ENCODE results near the gene CDH22.

The CDH22 gene

DNA sequence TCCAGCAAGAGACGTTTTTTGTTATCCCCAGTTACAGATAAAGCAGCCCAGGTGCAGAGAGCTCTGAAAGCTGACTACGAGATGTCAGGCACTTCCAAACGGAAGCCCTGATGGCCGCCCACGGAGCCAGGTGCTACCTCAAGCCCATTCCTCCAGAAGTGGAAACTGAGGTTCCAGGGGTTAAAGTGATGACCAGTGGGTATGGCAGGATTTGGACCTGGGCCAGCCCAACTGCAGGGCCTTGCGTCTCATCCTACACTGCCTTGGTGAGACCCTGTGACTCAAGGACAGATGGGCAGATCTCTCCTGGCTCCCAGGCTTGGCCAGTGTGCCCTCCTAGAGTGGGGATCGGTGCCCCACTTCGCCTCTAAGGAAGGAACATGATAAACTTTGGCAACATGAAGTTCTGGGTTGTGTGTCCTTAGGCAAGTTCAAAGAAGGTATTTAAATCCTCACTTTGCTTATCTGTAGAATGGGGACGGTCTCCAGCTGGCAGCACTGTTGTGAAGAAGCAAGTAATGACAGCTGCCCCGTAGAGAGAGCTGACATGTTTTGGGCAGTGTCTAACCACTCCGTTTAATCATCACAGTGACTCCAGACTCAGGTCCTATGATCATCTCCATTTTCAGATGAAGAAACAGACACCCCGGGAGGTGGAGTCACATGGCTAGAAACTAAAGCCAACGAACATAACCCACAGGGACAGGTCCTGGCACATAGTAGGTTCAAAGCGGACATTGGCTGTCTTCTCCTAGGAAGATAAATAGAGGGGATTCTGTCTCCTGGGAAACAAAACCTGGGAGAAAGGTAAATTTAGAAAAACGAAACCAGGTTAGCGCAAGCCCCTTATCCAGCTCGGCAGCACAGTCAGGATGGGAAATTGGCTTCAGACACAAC lies 34.4 kb upstream of the CDH22 start:
- DNase-seq = no peak

DNA sequence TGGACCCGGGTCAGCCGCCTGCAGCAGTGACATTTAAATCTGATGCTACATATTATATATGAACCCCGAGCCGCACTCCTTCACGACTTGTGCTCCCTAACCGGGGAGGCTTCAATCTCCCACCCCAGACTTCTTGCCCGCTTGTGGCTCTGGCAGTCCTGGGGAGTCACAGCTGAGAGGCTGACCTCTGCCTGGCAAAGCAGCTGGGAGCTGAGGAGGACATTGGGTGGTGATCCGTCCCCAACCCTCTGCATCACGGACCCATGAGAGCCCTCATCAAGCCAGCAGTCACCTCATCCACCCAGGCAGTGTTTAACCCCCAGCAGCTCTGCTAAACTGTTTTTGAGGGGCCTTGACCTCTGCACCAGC lies 33.7 kb upstream of the CDH22 start:
- DNase-seq = no peak

DNA sequence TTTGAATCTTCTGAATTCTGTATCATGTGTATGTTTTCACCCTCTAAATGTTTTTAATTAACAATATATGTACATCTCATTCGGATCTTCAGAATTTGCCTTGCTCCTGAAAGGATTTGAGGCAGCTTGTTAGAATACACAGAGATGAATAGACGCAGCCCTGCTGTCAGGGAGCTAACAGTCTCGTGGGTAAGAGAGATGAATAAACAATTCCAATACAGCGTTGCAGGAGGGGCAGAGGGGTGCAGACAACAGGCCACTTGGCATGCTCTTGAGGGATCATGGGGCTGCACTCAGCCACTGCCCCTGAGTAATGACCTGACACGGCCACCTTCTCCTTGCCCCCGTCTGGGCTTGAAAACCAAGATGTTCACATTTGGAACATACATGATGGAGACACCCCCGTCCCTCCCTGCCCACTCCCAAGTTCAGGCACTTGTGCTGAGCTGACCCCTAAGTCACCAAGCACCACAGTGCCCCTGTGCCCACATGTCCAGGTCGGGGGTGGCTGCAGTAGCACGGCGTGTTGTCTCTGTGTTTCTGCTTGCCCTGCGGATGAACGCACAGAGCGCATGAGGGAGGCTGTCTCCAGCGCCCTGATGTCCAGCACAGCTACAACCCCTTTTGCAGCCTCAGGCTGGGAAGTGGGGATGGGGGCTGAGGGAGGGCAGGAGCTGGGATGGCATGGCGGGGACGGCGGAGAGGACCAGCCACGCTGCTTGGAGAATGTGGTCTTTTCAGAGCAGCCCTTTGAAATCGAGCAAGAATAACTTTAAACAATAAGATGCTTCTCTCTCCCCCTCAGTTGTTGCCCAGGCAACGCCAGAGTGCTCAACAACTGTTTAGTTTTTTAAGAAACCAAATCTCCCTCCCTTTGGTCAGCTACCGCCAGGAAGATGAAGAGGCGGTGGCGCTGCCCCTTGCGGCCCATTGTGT lies 33.0 kb upstream of the CDH22 start:
- DNase-seq = no peak

DNA sequence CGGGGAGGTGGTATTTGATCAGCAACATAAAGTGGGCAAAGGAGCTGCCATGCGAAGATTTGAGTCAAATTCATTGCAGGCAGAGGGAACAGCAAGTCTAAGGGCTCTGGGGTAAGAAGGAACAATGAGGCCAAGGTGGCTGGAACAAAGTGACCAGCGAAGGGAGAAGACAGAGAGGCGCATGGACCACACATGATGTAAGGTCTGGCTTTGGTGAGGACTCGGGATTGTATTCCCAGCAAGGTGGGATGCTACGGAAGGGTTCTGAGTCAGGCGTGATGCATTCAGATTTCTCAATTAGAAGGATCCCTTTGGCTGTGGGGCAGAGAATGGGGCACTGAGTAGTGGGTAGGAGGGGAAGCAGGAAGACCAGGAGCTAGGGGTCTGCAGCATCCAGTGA lies 30.7 kb upstream of the CDH22 start:
- DNase-seq = no peak

DNA sequence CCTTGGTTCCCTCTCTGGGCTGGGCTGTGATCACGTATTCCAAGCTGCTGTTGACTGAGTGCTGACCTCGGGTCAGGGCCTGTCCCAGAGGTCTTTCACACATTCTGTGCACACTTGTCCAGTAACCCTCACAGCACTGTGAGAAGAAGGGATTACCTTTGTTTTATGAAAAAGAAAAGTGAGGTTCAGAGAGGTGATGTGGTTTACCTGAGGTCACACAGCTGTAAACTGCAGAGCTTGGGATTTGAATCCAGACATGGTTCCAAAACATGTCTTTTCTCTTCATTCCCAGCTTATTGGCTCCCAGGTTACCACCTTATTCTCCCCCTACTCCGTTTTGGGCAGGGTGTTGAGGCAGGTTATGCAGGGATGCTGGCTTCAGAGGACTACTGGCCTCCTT lies 28.4 kb upstream of the CDH22 start:
- DNase-seq = no peak

DNA sequence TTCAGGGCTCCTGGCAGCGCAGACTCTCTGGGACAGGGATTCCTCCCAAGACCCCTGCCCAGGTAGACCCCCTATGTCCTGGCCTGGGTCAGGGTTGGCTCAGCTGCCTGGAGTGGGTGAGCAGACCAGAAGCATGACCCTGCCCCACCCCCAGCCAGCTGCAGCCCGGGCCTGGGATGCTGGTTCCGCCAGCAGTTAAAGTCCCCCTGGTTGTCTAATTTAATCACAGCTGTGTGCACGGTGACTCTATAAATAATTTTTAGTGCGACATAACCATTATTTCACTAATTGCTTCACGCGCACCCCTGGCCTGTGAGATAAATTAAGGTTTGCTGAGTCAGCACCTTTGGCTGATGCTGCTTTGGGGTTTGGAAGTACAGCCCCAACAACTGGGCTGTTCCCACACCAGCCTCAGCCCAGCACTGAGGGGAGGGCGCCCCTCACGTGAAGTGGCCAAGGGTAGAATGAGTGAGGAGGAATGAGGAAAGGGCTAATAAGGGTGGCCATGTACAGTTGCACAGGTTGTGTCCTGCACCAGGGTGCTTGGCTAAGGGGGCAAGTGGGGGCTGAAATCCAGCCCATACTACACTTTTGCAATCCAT lies 26.1 kb upstream of the CDH22 start:
- no peak for DNase-seq

DNA sequence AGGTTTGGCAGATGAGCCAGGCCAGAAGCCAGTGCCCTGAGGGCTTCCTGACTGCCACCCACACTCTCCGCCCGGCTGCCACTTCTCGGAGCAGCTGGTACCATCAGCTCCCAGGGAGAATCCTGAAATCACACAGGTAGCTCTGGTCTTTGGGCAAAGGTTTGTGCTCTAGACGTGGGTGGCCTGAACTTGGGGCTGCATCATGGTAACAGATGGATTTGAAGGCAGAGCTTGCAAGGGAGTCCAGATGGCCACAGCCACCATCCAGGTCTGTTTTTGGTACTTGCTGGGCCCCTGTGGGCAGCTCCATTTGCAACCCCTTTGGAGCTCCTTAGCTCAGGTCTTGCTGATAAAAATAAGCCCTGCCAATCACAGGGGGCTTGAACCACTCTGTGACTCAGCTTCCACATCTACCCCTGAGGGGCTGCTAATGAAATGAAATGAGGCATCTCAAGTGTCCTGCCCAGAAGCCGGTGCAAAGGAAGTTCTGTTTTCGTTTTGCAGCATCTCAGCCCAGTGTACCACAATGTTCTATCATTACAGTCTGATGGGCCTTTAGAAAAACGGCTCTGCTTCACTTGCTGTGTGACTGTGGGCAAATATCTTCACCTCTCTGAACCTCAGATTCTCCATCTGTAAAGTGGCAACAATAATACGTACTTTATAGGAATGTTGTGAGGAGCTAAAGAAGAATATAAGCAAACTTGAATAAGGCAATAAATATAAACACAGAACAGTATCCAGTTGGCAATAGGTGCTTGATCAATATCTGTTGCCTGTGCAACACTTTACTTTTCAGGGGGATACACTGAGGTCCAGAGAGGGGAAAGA lies 25.1 kb upstream of the CDH22 start:
- DNase-seq = no peak

DNA sequence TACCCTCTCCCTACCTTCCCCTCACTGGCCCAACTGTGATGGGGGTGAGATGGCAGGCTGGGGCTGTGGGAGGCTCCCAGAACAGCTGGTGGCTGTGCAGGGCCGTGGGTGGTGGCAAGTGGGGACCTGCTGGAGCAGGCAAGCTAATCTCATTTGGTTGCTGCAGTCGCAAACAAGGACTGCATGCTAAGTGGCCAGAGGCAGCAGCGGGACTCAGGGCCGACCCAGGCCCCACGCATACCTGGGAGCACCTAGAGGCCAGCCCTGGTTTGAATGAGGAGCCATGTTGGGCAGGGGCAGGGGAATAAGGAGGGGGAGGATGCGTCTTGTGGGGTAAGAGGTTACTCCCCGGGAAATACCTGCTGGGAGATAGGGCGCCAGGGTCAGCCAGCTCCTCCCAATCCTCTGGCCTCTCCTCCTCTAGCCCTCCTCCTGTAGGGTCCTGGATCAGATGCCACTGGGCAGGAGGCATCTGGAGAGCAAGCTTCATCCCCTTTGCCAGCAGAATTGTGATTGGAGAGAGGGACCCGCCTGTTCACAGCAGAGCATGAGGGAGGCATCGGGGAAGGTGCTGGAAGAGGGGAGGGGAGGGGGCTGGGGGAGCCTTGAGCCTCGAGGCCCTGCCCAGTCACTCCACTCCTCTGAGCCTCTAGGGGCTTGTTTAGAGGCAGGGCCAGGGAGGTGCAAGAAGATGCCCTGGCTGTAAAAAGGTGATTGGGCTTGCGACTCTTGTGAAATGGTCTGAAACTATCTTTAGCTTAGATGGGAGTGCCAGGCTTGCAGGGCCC lies 24.3 kb upstream of the CDH22 start:
- no peak for DNase-seq

DNA sequence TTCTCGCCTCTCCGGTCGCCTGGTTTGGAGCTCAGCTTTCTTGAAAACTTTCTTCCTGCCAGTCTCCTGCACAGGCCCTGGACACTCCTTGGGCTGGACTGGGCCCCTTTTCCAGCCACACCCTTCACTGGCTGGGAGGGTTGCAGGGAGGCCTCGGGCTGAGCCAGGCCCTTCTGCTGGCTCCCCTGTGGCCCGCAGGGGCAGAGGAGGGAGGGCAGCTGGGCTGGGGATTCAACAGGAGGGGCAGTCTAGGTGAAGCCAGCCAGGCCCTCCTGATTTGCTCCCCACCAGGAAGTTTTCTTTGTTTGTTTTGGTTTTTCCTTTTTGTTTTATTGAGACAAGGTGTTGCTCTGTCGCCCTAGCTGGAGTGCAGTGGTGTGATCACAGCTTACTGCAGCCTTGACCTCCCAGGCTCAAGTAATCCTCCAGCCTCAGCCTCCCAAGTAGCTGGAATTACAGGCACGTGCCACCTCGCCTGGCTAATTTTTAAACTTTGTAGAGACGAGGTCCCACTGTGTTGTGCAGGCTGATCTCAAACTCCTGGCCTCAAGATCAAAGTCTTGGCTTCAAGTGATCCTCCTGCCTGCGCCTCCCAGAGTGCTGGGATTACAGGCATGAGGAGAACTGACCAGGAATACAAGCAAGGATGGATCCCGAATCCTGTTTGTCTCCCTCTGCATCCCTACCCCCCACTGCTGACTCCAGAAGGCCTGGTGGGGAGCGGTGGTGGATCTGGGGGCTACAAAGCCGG lies 23.5 kb upstream of the CDH22 start:
- no peak for DNase-seq

DNA sequence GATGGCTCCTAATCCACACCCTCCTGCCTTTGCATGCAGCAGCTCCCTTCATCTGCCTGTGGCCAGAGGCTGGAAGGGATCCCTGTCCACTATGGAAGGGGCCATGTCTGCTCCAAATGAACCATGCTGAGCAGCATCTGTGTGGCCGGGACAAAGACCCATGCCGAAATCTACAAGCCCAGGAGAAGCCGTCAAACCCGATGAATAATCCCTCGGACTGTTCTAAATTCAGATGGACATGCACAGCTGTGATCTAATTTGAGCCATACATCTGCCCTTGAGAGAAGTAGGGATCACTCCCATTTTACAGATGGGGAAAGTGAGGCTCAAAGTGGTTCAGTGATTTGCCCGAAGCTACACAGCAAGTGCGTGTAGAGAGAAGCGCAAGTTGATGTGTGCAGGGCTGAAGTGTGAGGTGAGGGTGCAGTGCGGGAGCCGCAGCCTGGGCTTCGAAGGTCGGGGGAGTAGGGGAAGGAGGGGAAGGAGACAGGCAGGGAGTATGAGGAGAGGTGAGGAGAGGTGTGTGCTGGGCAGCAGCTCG lies 22.6 kb upstream of the CDH22 start:
- no peak for DNase-seq

DNA sequence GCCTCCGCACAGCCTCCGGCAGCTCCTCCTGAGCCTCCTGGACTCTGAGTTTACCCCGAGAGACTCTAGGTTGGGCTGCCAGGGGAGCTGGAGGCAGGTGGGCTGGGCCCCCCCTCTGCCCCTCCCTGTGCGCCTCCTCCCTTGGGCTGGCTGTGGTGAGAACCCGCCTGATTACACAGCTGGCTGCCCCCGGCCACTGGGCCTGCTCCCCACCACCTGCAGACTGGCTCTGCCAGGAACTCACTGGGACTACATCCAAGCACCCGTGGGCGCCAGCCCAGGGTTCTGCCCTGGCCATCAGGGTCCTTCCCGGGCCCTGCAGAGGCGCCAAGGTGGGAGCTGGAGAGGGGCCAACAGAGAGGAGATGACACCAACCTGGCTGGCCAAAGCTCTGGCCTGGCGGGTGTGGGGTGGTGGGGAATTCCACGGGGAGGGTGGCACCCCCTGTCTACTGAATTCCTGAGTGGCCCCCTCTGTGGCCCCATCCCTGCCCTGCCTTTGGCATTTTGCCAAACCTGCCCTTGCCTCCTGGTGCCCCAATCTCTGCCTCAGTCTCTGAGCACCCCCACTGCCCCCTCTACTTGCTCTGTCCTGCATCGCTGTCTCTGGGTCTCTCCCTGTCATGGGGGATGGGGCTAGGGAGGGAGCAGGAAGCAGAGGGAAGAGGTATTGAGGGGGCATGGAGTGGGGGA lies 21.9 kb upstream of the CDH22 start:
- DNase-seq = no peak

DNA sequence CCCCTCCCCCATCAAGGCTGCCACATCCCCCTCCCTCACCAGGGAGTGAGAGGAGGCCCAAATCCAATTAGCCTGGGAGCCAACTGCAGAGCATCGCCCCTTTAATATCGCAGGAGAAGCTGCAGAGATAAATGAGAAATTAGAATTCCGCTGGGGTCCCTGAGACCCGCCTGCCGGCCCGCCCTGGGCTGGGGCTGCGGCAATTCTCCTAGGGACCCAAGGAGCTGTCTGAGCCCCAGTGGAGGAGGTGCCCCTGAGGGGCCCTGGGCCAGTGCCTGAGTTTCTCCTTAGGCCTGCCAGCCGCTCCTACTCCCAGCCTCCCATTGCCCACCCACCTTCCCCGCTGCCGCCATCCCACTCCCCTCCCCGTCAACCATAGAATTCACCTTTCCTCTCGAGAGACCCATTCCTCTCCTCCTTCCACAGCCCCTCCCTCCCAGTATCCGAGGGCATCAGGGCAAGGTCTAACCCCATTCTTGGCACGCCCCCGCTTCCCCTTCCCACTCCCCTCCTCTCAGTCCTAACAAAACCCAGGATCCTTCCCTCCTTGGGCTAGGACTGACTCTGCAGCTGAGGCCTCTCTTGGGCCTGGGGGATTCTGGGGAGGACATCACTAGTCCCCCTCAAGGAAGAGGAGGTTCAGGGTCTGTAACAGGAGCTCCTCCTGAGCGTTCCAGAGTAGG lies 20.0 kb upstream of the CDH22 start:
- no peak for DNase-seq

DNA sequence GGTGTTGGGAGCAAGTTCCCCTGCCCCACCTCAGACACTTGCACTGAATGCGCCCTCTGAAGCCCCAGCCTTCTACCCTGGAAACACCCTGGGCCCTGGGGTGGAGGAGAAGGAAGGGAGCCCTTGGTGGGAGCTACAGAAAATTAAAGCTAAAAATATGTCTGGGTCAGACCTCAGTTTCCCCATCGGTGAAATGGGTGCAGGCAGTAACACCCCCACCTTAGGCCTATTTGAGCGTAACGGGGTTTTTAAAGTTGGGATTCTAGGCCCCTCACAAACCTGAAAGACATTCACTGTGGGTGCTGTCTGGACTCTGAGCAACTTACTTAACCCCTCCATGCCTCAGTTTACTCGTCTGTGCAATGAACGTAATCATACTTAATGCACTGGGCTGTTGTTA lies 19.3 kb upstream of the CDH22 start:
- DNase-seq = no peak

DNA sequence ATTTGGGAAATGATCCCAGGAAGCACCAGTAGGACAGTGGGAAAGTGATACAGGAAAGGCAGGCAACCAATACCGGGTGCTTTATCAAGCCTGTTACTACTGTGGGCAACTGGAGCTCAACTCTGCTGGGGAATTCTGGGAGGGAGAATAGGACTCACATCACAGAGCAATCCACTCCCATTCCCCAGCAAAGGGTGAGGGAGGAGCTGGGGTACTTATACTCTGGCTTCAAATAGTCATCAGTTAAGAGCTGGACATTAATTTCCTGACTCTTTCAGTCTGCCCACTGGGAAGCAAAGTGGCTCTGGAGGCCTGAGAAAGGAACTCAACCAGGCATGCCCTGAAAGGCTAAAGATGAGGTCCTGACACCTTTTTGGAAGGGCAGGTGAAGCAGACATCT lies 17.5 kb upstream of the CDH22 start:
- no peak for DNase-seq

DNA sequence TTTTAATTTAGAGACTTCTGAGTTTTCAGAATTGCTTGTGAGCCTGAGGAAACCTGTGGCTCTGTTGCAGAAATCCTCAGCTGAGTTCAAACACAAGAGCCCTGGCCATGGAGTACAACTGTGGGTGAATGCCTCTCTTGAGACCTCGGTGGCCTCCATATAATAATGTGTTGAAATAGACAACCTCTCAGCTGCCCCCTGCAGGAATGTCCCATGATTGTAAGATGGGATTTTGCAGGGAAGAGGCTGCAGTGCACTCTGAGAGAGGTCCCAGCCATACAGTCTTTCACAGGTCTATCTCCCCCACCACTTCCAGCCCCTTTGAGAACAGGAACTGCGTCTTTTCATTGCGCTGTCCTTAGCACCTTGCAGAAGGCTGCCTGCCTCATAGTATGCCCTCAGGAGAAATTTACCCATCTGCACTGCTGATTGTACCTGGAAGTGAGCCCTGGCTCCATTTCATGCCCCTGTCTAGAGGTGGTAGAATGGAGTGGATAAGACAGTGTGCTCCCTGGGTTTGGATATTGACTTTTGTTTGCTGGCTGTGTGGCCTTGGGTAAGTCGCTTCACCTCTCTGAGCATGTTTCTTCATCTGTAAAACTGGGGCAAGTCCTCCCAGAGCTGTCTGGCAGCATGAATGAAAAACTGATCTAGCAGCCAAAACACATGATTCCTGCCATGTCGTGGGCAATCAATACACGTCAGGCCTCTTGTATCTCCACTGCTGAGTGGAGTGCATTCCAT lies 16.8 kb upstream of the CDH22 start:
- no peak for DNase-seq

DNA sequence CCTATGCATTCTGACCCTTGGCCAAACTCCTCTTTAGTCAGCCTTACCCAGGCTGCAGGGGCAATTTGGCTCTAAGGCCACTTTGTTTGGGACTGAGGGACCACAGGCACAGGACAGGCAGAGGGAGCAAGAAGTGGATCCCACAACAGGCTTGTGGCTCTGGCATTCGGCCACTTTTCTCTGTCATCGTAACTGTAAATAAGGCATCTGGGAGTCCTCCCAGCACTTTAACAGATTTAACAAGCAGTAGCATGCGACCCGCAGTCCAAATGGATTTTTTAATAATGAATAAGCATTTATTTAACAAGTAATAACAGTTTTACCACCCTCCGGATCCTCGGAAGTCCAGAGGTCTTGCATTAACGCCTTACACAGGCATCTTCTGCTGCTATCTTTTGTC lies 16.1 kb upstream of the CDH22 start:
- no peak for DNase-seq

DNA sequence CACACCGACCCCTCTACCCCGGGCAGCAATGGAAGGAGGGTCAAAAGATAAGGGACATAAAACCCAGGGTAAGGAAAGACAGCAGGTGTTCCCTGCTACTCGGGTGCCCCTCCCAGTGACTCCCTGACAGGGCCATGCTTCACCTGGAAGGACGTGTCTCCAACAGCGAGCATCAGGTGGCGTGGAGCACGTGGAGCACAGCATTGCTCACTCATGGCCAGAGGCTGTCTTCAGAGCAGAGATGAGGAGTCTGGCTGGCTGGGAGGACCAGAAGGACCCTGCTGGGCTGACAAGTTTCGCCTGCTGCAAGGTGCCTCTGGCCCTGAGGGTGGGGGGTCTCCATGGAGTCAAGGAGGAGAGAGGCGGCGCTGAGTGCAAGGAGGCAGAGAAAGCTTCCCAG lies 15.3 kb upstream of the CDH22 start:
- no peak for DNase-seq

DNA sequence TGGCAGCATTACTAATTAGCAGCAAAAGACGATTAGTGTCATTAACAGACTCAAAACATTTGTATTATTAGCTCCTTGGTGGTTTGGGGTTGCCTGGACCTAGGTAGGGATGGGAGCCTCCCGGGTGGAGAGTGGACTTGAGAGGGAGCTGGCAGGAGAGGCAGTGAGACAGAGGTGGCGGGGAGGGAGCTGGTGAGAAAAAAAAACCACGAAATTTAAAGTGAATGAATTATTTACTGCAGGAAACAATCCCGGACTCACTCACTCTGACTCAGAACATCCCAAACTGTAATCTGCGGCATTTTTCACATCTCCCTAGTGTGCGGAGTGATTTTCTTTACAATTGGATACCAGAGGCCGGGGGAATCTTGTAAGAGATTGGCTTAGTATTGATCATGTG lies 14.3 kb upstream of the CDH22 start:
- DNase-seq = no peak

DNA sequence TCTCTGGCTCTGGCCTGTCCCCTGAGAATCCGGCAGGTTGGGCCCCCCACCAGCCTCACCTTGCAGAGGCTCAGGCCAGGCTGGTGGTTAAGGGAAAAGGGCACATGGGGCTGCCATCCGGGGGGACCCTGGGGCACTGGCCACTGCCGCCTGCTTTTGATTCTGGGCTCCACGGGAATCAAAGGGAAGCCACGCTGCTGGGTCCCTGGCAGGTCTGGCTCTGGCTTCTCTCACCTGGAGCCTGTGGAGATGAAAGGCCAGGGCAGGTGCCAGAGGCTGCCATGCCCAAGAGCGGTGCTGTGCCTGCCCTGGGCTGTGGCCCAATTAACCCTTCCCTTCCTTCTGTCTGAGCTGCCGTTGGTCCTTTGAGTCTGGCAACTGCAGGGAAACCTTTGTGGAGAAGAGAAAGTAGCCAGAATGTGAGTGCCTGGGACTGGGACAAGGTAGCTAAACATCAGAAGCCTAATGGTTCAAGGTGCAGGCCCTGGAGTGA lies 9.4 kb upstream of the CDH22 start:
- no peak for DNase-seq

All from CD4-positive, alpha-beta T cell treated with Interleukin-17A for 1 hour (primary cell).